OCI-LY3 (cell line): Measurements from ENCODE around the gene GPBP1.

Experiments
- H2AFZ ChIP-seq: fragments of 200-600, 300-600 bp; shearing (Covaris generic); 2 replicates; pipeline ENCODE4 v1.6.0; 2014; ENCODE audit warnings: antibody characterized with exemption, low read depth, low read length
- H3K27ac ChIP-seq: fragments of 200-600, 300-600 bp; sonication (generic); 2 replicates; pipeline ENCODE4 v1.5.1; 2014; ENCODE audit warnings: mild to moderate bottlenecking, low read length, moderate library complexity, mixed read lengths
- H3K27me3 ChIP-seq: fragments of 200-600, 300-600 bp; sonication (generic); 2 replicates; pipeline ENCODE4 v1.6.1; 2014; ENCODE audit warnings: low read depth, low read length, mixed read lengths
- H3K36me3 ChIP-seq: fragments of 200-600, 300-600 bp; sonication (generic); replicated peaks from 2 replicates; pipeline ENCODE3; 2014; ENCODE audit warnings: low read depth, low read length, mixed read lengths
- H3K4me1 ChIP-seq: fragments of 300-600, 200-600 bp; sonication (generic); 2 replicates; pipeline ENCODE4 v1.6.1; 2014; ENCODE audit warnings: low read length, mixed read lengths
- H3K4me2 ChIP-seq: fragments of 200-600, 300-600 bp; sonication (generic); 2 replicates; pipeline ENCODE4 v1.6.1; 2014; ENCODE audit warnings: low read length, mixed read lengths
- H3K4me3 ChIP-seq: fragments of 300-600, 200-600 bp; sonication (generic); 2 replicates; pipeline ENCODE4 v1.5.1; 2014; ENCODE audit warnings: antibody characterized with exemption, mild to moderate bottlenecking, low read length, moderate library complexity
- H3K79me2 ChIP-seq: fragments of 300-600, 200-600 bp; shearing (Covaris generic); 2 replicates; pipeline ENCODE4 v1.6.1; 2014; ENCODE audit warnings: mild to moderate bottlenecking, low read length, mixed read lengths
- H3K9ac ChIP-seq: fragments of 300-600, 200-600 bp; shearing (Covaris generic); 2 replicates; pipeline ENCODE4 v1.6.0; 2014; ENCODE audit warnings: mild to moderate bottlenecking, low read length, moderate library complexity
- H3K9me3 ChIP-seq: fragments of 200-600, 300-600 bp; shearing (Covaris generic); 2 replicates; pipeline ENCODE4 v1.6.1; 2014; ENCODE audit warnings: low read length, mixed read lengths; ENCODE audit not compliant: insufficient read depth
- H4K20me1 ChIP-seq: fragments of 200-600, 300-600 bp; sonication (generic); 2 replicates; pipeline ENCODE4 v1.6.1; 2016; ENCODE audit warnings: low read length, mixed read lengths; ENCODE audit not compliant: insufficient read depth
- CTCF ChIP-seq: fragments of 200-600, 300-600 bp; sonication (generic); IDR thresholded peaks from 2 replicates; pipeline ENCODE4 v1.5.1; 2014; ENCODE audit warnings: antibody characterized with exemption, low read length, low read depth
- EZH2phosphoT487 ChIP-seq: fragments of 200-600 bp; shearing (Covaris generic); IDR thresholded peaks from 2 replicates; pipeline ENCODE4 v1.6.1; 2018; ENCODE audit warnings: antibody characterized with exemption, mixed run types, low read depth

The GPBP1 gene

GRCh38 chr5:57302643-57303042 is 128.8 kb downstream of the GPBP1 start:
- no peaks in the 10 kb centered on the region for H4K20me1 ChIP-seq
- no peaks in the 10 kb centered on the region for H3K36me3 ChIP-seq
- H2AFZ ChIP-seq = no peak overlapping the region
- no peak for TF ChIP-seq CTCF
- TF ChIP-seq EZH2phosphoT487 = no peak
- H3K4me2 ChIP-seq = no peak overlapping the region
- no peak overlapping the region for H3K9ac ChIP-seq
- no peaks in the 10 kb centered on the region; the same call in 1 of the 2 replicates for H3K9me3 ChIP-seq
- H3K27ac ChIP-seq = no peak overlapping the region
- H3K27me3 ChIP-seq = no peaks in the 10 kb centered on the region
- H3K79me2 ChIP-seq = no peaks in the 10 kb centered on the region
- peaks cover 12% of the 10 kb centered on the region for H3K4me1 ChIP-seq
- no peak overlapping the region for H3K4me3 ChIP-seq

- no peaks in the 10 kb centered on the region for H3K36me3 ChIP-seq
- no peak overlapping the region for H2AFZ ChIP-seq
- no peak overlapping the region for H3K4me2 ChIP-seq
- no peaks in the 10 kb centered on the region; the same call in 1 of the 2 replicates for H3K9me3 ChIP-seq
- peaks cover 4% of the 10 kb centered on the region; the same call in 1 of the 2 replicates for H3K4me1 ChIP-seq
- no peaks in the 10 kb centered on the region for H4K20me1 ChIP-seq
- no peaks in the 10 kb centered on the region for H3K79me2 ChIP-seq
- H3K9ac ChIP-seq = no peak overlapping the region
- H3K27ac ChIP-seq = no peak overlapping the region
- no peak overlapping the region for H3K4me3 ChIP-seq
- H3K27me3 ChIP-seq = no peaks in the 10 kb centered on the region
- TF ChIP-seq CTCF = no peak
Measured at GRCh38 chr5:57303985-57304384, 130.1 kb downstream of the GPBP1 start.

DNA sequence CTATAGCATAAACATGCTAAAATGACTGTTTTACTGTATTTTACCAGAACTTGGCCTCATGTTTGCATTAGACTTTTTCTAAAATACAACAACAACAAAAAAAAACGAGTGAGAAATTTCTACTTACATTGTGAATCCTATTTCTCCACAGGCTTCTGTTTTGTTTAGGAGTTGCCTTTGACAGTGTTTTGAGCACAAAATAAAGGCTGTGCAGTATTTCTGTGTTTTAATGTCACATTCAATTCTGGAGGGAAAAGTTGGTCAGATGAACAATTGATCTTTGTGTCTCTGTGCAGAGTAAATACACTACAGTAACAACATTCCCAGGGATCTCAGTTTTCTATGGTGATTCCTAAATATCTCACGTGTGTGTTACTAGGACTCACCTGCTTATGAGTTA is 131.1 kb downstream of the GPBP1 start:
- Histone ChIP-seq H3K27me3 (no peaks in the 10 kb centered on the region), H4K20me1 (no peaks in the 10 kb centered on the region), H3K4me1 (peaks cover 4% of the 10 kb centered on the region; the same call in 1 of the 2 replicates), H2AFZ (no peak overlapping the region), H3K4me2 (no peak overlapping the region), H3K9ac (no peak overlapping the region), H3K36me3 (no peaks in the 10 kb centered on the region), H3K79me2 (no peaks in the 10 kb centered on the region), H3K9me3 (no peaks in the 10 kb centered on the region; the same call in 1 of the 2 replicates), H3K27ac (no peak overlapping the region), H3K4me3 (no peak overlapping the region)
- no peak for TF ChIP-seq EZH2phosphoT487
- TF ChIP-seq CTCF = no peak

- Histone ChIP-seq H3K4me3 (no peak overlapping the region), H3K9me3 (no peaks in the 10 kb centered on the region; the same call in 1 of the 2 replicates), H4K20me1 (no peaks in the 10 kb centered on the region), H3K36me3 (no peaks in the 10 kb centered on the region), H3K27me3 (no peaks in the 10 kb centered on the region), H2AFZ (no peak overlapping the region), H3K9ac (no peak overlapping the region), H3K27ac (no peak overlapping the region), H3K4me2 (no peak overlapping the region), H3K79me2 (no peaks in the 10 kb centered on the region), H3K4me1 (peaks cover 4% of the 10 kb centered on the region; the same call in 1 of the 2 replicates)
- TF ChIP-seq EZH2phosphoT487 (no peak), CTCF (no peak)
Measured at GRCh38 chr5:57306359-57306758, 132.5 kb downstream of the GPBP1 start.
